ENCODE measurements around the gene GBE1. TPM values are rescaled to one million over a fixed set of nuclear protein-coding genes. Genes with fewer than 3 reads are reported as not detected.

Gene GBE1
- total RNA-seq, 1 donor from 2014 or later, result 73.1 TPM

DNA sequence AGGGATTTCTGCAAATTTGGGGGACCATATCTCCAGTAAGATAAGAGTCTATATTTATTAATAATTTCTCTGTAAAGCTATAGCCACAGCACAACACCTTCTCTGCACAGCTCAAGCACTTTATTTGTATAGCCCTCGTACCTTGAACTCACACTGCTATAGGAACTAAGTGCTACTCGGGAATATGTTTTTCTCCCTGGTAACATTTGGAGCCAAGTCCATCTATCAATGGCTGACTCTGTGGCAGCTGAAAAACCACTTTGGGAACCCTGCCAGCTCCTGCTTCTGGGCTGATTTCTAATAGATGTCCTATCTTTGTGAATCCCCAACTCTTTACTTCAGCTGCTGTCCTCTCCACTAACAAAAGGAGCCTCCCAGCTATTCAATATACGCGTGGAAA lies 298.5 kb downstream of the GBE1 start:
- Histone ChIP-seq H3K4me1 (peaks cover 7% of the 10 kb centered on the region), H3K27me3 (ENCODE audit: low read depth) (no peaks in the 10 kb centered on the region), H3K27ac (replicated peaks) (no peak overlapping the region), H3K4me3 (no peak overlapping the region), H3K36me3 (no peaks in the 10 kb centered on the region), H3K9me3 (replicated peaks) (no peaks in the 10 kb centered on the region)
- TF ChIP-seq CTCF (IDR thresholded peaks at IDR 0.05; ENCODE audit: borderline replicate concordance), result no peak
- DNase-seq, result no peak
- intact Hi-C loops (cut with micrococcal nuclease), result no loop called here

GRCh38 chr3:81459733-81460132 lies 301.7 kb downstream of the GBE1 start:
- no peak for DNase-seq
- Histone ChIP-seq H3K27me3 (ENCODE audit: low read depth) (no peaks in the 10 kb centered on the region), H3K4me3 (no peak overlapping the region)

GRCh38 chr3:81452418-81452817 lies 309.0 kb downstream of the GBE1 start:
- TF ChIP-seq CTCF (IDR thresholded peaks at IDR 0.05; ENCODE audit: borderline replicate concordance), result no peak
- H3K36me3 ChIP-seq, result no peaks in the 10 kb centered on the region
- no peaks in the 10 kb centered on the region for H3K27me3 ChIP-seq (ENCODE audit: low read depth)
- intact Hi-C loops (cut with micrococcal nuclease), result no loop called here
- no peak for DNase-seq
- peaks cover 14% of the 10 kb centered on the region for H3K9me3 ChIP-seq (replicated peaks)
- no peak overlapping the region for H3K27ac ChIP-seq (replicated peaks)
- peaks cover 14% of the 10 kb centered on the region for H3K4me1 ChIP-seq
- no peak overlapping the region for H3K4me3 ChIP-seq

More at GRCh38 chr3:81459733-81460132, 301.7 kb downstream of the GBE1 start:
- no peak for TF ChIP-seq CTCF (IDR thresholded peaks at IDR 0.05; ENCODE audit: borderline replicate concordance)
- Histone ChIP-seq H3K9me3 (replicated peaks) (peaks cover 3% of the 10 kb centered on the region), H3K4me1 (no peaks in the 10 kb centered on the region), H3K27ac (replicated peaks) (no peak overlapping the region), H3K36me3 (no peaks in the 10 kb centered on the region)
- intact Hi-C loops (cut with micrococcal nuclease), result no loop called here

DNA sequence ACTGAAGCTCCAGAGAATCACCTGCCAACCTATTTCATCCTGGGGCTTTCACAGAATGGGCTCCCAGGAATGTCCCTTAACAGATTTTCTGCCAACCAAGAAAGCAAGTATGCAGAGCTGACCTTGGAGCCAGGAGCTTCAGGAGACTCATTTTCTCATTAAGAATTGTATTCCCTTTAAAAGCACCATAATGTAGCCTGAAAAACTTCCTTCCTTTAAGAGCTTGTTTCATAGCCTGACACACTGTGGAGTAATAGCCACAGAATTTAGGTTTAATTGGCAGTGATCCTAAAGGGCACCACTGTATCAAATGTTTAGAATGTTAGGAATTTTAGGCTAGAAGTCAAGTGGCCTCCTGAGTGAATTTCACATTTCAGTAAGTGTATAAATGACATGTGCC lies 309.8 kb downstream of the GBE1 start:
- Histone ChIP-seq H3K4me1 (peaks cover 18% of the 10 kb centered on the region), H3K36me3 (no peaks in the 10 kb centered on the region), H3K9me3 (replicated peaks) (peaks cover 14% of the 10 kb centered on the region), H3K27me3 (ENCODE audit: low read depth) (no peaks in the 10 kb centered on the region), H3K27ac (replicated peaks) (no peak overlapping the region), H3K4me3 (no peak overlapping the region)
- TF ChIP-seq CTCF (IDR thresholded peaks at IDR 0.05; ENCODE audit: borderline replicate concordance), result no peak
- intact Hi-C loops (cut with micrococcal nuclease), result no loop called here
- DNase-seq, result no peak

- intact Hi-C loops (cut with micrococcal nuclease), result no loop called here
- peaks cover 14% of the 10 kb centered on the region for H3K9me3 ChIP-seq (replicated peaks)
- H3K27ac ChIP-seq (replicated peaks), result no peak overlapping the region
- H3K4me3 ChIP-seq, result no peak overlapping the region
- DNase-seq, result no peak
- H3K36me3 ChIP-seq, result no peaks in the 10 kb centered on the region
- no peaks in the 10 kb centered on the region for H3K27me3 ChIP-seq (ENCODE audit: low read depth)
- peaks cover 18% of the 10 kb centered on the region for H3K4me1 ChIP-seq
- TF ChIP-seq CTCF (IDR thresholded peaks at IDR 0.05; ENCODE audit: borderline replicate concordance), result no peak
Measured at GRCh38 chr3:81451140-81451539, 310.3 kb downstream of the GBE1 start.

DNA sequence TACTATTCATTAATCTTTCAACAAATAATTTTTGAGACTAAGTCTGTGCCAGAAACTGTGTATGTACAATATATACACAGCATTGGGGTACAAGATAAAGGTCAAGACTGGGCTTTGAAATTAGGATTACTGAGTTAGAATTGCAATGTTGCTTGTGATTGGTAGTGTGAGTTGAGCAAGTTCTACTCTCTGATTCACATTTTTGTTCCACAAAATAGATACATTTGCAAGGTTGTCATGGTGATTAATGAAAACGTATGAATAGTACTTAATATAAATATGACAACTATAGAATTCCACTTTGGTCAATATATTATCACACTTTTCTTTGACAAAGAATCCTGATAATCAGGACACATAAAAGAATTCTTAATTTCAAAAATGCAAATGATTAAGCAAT lies 314.6 kb downstream of the GBE1 start:
- no peak for TF ChIP-seq CTCF (IDR thresholded peaks at IDR 0.05; ENCODE audit: borderline replicate concordance)
- no peak for DNase-seq
- Histone ChIP-seq H3K9me3 (replicated peaks) (no peaks in the 10 kb centered on the region), H3K4me3 (no peak overlapping the region), H3K27ac (replicated peaks) (no peak overlapping the region), H3K4me1 (peaks cover 36% of the 10 kb centered on the region), H3K27me3 (ENCODE audit: low read depth) (no peaks in the 10 kb centered on the region), H3K36me3 (no peaks in the 10 kb centered on the region)
- intact Hi-C loops (cut with micrococcal nuclease), result no loop called here
